HG03159 (cell line): ENCODE measurements around the gene ECHDC1.
"Not testable (repeated sequence)": the region's sequence is repeated elsewhere in the genome, so short reads cannot be mapped to it uniquely, and the experiment has no call there.

Experiments used
- ATAC-seq: cut with Tn5 transposase; IDR thresholded peaks from one replicate; pipeline ENCODE4 v1.9.1; 2021; ENCODE audit warnings: mild to moderate bottlenecking, moderate library complexity; ENCODE audit not compliant: unreplicated experiment

The ECHDC1 gene

GRCh38 chr6:127342296-127342945, 988 bp downstream of the ECHDC1 start:
- no peak for ATAC-seq

- peak; percentile 50 for ATAC-seq
These were observed 1.8 kb downstream of the ECHDC1 start for GRCh38 chr6:127341471-127342202.

DNA sequence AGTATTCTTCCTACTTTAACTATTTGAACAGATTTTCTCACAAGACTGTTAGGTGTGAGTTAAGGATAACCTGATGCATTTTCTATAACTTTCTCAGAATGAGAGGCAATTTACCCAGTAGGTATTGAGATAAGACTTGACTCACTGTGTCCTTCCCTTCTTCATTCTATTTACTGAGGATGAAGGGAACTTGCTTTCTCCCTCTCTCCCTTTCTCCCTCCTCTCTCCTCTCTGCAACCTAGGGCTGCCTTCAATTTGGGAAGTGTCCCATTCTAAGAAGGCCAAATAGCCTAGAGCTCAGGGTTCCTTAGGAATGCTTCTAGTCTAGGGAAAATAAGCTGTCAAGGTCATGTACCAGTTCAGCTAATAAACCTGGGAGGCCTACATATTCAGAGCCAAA, 3.2 kb downstream of the ECHDC1 start:
- ATAC-seq: no peak

DNA sequence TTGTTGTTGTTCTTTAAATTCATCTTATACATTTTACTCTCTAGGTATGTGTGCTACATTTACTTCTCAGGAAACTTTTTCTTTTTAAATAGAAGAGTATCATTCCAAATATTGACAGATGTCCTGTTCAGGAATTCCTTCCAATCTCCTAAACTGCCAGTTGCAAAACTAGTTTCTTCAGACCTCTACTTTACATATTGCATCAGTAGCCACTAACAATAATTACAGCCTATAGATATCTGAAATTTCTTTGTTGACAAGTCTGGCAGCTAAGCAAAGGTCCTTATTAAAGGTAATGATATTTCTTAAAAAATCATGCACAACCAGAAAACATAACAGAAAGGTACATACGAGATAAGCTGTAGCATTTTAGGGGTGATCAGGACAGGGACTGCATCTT, 4.5 kb downstream of the ECHDC1 start:
- ATAC-seq: no peak

- ATAC-seq: no peak
These were observed 10.9 kb downstream of the ECHDC1 start for GRCh38 chr6:127332383-127332961.

DNA sequence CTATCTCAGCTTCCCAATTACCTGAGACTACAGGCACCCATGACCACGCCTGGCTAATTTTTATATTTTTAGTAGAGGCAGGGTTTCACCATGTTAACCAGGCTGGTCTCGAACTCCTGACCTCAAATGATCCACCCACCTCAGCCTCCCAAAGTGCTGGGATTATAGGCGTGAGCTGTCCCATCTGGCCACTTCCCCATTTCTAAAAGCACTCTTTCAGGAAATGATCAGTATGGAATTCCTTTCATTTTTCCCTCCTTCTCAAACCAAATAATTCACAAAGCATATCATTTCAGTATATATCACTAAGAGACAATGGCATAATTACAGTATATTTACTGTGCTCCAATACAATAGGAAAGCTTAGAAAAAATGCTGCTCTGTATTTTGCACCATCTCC, 12.2 kb downstream of the ECHDC1 start:
- ATAC-seq: not testable (repeated sequence)

GRCh38 chr6:127328043-127328609, 15.3 kb downstream of the ECHDC1 start:
- ATAC-seq: no peak

GRCh38 chr6:127319686-127320085, 23.7 kb downstream of the ECHDC1 start:
- ATAC-seq: no peak

- no peak for ATAC-seq
These were observed 25.9 kb downstream of the ECHDC1 start for GRCh38 chr6:127317388-127318128.

DNA sequence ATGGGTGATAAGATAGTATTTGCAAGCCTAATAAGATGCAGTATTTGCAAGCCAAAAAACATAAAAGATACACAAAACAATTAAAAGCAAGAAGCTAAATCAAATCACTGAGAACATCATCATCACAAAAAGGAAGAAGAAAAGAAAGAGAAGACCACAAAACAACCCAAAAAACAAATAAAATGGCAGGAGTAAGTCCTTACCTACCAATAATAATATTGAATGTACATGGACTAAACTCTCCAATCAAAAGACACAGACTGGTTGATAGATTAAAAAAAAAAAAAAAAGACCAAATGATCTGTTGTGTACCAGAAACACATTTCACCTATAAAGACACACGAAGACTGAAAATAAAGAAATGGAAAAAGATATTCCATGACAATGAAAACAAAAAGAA, 37.7 kb downstream of the ECHDC1 start:
- no peak for ATAC-seq

DNA sequence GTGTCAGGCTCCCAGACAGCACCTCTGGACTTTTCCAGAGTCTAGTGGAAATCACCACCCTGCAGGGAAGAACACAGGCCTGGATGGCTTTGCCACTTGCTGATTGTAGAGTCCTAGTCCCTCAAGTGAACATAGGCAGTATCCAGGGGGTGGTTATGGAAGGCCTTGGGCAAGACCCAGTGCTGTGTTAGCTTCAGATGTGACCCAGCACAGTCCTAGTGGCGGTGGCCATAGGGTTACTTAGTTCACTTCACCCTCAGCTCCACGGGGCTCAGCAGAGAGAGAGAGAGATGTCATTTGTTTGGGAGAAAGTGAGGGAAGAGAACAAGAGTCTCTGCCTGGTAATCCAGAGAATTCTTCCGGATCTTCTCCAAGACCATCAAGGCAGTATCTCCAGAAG, 39.5 kb downstream of the ECHDC1 start:
- no peak for ATAC-seq

GRCh38 chr6:127302728-127303660, 40.4 kb downstream of the ECHDC1 start:
- peak; percentile 93 for ATAC-seq

- no peak for ATAC-seq
These were observed 42.2 kb downstream of the ECHDC1 start for GRCh38 chr6:127301199-127301700.

DNA sequence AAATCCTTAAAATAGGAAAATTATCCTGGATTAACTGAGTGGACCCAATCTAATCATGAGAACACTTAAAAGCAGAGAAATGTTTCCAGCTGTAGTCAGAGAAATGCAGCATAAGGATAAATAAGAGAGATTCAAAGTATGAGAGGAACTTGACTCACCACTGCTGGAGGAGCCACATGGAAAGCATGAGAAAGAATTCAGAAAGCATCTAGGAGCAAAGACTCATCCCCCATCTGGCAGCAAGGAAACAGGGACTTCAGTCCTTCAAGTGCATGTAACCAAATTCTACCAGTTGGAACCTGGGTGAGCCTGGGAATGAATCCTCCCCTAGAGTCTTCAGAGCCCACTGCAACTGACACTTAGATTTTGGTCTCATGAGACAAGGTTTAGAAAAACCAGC, 43.0 kb downstream of the ECHDC1 start:
- ATAC-seq: no peak

GRCh38 chr6:127299522-127300240, 43.7 kb downstream of the ECHDC1 start:
- ATAC-seq: no peak

- ATAC-seq: no peak
These were observed 44.9 kb downstream of the ECHDC1 start for GRCh38 chr6:127298475-127298874.

DNA sequence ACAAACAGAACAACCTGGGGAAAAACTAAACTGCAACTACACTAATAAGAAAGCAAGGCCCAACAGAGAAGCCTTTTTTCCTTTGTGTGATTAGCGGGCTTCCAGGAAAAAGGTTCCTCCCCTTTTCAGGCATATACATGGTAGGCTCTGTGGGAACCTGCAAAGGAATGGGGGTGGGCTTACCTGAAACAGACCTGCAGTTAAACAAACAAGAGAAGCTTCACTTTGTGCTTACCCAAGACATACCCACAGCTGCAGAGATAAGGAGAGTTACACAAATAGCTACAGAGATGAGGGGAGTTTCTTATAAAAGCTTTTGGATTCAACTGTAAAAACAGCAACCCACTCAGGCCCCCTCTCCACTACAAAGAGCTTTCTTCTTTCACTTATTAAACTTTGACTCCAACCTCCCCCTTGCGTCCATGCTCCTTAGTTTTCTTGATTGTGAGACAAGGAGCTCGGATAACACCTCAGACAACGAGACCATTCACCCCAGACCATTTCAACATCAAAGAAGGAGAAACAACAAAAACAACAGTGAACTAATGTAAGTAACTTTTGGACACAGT, 45.8 kb downstream of the ECHDC1 start:
- ATAC-seq: no peak

DNA sequence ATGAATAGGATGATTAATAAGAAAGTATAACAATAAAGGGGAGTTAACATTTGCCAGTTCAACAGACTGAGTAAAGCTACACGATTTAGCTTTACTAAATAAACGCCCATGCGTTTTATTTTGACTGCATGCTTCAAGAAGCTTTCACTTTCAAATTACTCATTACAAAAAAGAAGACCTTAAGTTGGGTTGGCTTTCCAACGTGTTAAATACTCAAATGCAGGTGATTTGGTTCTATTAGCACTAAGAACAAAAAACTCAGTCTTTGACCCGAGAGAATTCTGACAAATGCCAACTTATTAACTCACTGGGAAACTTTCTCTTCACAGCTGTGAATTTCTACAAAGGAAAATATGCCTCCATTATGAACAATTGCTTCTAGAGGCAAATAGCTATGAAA, 51.9 kb downstream of the ECHDC1 start:
- peak; percentile 88 for ATAC-seq
